Measurements from ENCODE around the gene NOM1.
A peak's percentile ranks its signal among the peaks of the same experiment; 100 is the strongest.

NOM1 gene

DNA sequence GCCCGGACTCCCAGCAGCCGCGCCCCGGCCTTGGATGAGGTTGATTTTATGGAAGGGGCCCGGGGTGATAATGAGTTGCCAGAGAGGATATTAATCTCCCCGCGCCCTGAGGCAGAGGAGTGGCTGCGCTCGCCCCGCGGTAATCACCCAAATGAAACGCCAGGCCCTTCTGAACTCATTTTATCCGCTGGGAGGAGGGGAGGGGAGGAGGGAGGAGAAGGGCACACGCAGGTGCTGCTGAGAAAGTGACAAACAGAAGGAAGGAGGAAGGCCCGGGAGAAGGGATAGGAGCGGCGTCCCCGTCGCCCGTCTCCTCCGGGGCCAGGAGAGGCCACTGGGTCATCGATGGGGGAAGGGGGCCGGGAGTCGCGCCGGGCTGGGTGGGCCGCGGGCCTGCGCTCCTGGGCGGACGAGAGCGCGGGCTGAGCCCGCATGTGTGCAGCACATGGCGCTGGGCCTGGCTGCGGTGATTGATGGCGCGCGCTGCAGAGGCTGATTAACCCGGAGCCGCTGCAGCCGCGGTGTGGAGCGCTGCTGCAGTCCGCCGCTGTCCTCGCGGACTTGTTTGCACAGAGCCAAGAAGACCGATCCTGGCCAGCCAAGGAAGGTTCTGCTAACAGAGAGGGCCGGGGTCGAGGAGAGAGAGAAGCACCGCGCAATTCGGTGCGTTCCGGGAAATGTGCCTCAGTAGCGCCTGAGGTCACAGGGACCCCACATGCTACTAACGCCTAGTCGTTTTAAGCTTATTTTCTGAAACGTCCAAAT, 54.4 kb downstream of the NOM1 start:
- FAIRE-seq (no peak), DNase-seq (ENCODE audit: insufficient read length, low spot score) (no peak)

GRCh38 chr7:157004521-157005455, 55.3 kb downstream of the NOM1 start:
- FAIRE-seq = no peak

DNA sequence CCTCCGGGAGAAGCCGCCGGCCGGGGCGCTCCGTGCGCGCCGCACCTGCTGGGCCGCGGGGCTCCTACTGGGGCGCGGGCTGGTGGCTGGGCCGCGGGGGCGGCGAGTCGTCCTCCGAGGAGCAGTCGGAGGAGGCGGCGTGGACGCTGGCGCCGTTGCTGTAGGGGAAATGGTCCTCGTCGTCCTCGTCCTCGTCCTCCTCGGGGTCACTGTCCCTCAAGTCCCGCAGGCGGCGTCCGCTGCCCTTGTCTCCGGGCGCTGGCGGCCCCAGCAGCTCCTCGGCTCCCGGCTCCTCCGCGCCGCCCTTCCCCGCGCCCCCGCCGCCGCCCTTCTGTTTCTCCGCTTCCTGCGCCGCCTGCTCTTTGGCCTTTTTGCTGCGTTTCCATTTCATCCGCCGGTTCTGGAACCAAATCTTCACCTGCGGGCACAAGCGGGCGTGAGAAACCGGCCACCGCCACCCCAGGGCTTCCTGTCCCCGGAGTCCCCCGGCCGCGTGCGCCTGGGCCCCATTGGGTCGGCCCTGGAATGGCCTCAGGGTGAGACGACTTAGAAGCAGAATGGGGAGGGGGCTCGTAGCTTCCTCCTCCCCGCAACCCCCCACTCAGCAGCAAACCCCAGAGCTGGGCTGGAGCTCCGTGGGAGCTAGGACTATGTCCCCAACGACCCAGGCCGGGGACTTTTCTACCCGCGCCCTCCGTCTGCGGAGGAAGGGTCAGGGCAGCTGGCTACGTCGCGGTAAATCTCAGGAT, 56.1 kb downstream of the NOM1 start:
- no peak for FAIRE-seq
- DNase-seq (ENCODE audit: insufficient read length, low spot score) = no peak

More at GRCh38 chr7:157004521-157005455, 55.3 kb downstream of the NOM1 start:
- no peak for DNase-seq (ENCODE audit: insufficient read length, low spot score)

DNA sequence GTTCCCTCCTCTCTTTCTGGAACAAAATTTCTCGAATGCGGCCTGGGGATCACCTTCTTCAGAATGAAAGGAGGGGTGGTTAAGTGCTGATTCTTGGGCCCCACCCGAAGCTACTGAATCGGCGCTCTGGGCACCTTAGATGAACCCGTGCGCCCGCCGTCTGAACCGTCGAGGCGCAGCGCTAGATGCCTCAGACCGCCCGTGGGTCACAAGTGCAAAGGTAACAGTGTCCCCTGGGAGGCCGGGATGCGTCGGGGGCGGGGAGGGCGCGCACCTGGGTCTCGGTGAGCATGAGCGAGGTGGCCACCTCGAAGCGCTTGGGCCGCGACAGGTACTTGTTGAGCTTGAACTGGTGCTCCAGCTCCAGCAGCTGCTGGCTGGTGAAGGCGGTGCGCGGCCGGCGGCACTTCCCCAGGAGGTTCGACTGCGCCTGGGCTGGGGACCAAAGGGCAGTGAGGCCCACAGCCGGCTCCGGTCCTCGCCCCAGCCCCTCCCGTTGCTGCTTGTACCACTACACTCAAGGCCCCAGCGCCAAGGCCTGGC, 56.8 kb downstream of the NOM1 start:
- DNase-seq (ENCODE audit: insufficient read length, low spot score) (no peak), FAIRE-seq (no peak)

DNA sequence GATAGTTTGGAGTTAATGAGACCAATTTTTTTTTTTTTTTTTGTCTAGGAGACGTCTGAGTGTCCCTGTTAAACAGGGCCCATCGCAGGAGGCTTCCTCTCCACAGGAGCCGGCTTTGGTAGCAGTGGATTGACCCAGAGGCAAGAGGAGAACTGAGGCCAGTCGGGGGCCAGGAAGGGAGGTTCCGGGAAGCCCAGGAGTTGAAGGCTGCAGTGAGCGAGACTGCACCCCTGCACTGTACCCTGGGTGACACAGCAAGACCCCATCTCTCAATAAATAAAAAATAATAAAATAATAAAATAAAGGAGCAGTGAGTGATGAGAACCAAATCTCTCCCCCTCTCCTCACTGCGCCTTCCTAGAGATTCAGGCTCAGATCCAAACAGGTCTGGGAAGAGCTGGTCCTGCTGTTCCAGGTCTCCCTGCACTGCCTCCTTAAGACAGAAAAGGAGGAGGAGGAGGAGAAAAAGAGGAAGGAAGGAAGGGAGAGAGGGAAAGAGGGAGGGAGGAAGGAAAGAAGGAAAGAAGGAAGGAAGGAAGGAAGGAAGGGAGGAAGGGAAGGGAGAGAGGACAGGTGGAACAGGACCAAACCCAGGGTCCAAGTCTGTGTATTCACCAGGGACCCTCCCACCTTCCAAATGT, 57.4 kb downstream of the NOM1 start:
- DNase-seq (ENCODE audit: insufficient read length, low spot score) (no peak), FAIRE-seq (no peak)

DNA sequence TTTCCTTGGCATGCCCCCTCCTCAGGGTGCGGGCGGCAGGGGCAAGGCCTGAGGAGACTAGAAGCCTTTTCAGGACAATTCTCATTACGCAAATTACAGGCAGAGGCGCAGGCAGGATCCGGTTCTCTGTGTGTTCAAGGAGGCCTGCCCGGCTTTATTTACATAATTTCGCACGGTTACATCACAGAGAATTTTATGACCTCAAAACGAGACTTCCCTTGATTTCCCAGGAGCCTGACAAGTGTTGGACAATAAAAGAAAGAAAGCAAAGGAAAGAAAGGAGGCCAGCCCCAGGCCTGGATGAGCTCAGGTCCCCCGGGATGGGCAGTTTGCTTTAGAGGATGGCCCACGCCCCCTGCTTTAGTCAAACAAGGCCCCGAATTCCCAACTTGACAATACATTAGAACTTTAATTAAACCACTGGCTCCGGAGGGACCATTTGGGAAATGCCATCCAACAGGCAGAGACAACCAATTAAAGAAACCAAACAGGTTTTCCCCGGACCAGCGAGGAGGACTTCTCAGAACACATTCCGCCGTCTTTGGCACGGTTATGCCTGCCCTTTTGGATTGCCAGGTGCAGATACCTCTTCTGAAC, 58.1 kb downstream of the NOM1 start:
- FAIRE-seq (no peak), DNase-seq (ENCODE audit: insufficient read length, low spot score) (no peak)

DNA sequence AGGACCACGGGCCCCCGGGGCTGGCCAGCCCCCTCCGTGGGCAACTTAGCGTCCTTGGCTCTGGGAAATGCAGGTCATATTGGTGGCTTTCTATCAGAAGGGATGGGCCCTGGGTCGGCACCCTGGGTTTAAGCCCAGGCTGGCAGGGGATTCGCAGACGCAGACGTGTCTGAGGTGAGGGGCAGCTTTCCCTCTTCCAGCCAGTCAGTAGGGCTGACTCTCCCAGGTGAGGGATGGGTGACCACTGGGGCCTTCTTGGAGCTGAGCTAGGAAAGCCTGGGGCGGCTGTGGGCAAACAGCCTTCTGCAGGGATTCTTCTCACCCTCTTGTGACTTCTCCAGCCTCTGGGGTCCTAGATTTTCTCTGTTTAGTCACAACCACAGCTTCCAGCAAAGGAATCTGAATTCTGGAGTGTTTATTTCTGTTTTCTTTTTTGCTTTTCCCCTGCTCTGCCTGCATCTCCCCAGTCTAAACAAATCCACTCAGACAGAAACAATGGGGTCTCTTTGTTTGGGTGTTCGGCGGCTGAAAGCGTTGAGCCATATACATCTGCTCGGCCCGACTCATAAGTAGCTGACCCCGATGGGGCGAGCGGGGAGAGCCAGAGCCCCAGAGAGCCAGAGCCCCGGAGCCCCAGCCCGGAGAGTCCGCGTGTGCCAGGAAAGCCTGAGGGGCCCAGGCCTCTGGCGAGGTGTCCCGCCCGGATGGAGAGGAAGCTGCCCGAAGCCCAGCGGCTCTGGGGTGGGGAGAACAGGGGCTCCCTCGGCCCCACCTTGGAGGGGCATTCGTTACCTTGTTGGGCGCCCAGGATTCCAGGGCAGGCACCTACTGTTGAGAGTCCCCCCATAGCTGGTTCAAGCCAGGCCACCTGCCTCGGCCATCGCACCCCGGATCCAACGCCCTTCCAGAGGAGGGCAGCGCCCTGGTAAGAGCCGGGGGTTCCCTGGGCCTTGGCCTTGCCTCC, 59.0 kb downstream of the NOM1 start:
- no peak for DNase-seq (ENCODE audit: insufficient read length, low spot score)
- FAIRE-seq = no peak

- no peak for DNase-seq (ENCODE audit: insufficient read length, low spot score)
These were observed 59.8 kb downstream of the NOM1 start for GRCh38 chr7:157009170-157009777.

GRCh38 chr7:157009778-157010587, 60.5 kb downstream of the NOM1 start:
- no peak for FAIRE-seq
- DNase-seq (ENCODE audit: insufficient read length, low spot score) = no peak

More at GRCh38 chr7:157009170-157009777, 59.8 kb downstream of the NOM1 start:
- no peak for FAIRE-seq

DNA sequence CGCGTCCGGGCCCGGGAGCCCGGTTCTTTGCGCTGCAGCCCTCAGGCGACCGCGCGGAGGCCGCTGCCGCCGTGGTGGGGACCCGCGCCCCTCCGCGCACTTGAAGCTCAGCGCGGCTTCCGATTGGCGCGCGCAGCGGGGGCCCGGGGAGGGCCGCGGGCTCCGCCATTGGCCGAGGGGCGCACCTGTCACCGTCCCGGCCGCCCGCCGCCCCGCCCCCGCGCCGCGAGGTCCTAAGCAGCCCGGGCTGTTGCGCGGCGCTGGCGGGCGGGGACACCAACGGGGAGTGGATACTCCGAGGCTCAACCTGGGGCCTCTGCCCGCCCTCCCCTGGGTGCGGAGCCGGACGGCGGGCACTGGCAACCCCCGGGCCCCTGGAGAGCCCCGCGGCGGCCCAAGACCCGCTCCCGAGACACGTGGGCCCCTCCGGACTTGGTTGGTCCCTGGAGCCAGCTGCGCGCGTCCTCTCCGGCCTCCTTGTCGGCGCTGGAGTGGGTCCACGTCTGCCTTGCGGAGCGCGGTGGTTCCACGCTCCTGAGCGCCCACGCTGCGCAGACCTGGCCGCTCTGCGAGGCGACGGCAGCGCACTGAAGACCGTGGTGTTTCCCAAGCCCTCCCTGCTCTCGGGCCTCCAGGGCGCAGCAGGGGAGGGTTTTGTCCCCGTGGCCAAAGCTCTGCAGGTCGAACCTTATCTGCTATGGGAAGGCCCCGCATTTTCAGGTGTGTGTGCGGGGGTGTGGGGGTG, 61.2 kb downstream of the NOM1 start, which contains the start of gene MNX1:
Gene MNX1, minus strand, starts transcription at position 76 of the 745 bp plus-strand sequence. CDS start 313 bp downstream, outside the sequence.
- FAIRE-seq (no peak), DNase-seq (ENCODE audit: insufficient read length, low spot score) (peak; percentile 75)

DNA sequence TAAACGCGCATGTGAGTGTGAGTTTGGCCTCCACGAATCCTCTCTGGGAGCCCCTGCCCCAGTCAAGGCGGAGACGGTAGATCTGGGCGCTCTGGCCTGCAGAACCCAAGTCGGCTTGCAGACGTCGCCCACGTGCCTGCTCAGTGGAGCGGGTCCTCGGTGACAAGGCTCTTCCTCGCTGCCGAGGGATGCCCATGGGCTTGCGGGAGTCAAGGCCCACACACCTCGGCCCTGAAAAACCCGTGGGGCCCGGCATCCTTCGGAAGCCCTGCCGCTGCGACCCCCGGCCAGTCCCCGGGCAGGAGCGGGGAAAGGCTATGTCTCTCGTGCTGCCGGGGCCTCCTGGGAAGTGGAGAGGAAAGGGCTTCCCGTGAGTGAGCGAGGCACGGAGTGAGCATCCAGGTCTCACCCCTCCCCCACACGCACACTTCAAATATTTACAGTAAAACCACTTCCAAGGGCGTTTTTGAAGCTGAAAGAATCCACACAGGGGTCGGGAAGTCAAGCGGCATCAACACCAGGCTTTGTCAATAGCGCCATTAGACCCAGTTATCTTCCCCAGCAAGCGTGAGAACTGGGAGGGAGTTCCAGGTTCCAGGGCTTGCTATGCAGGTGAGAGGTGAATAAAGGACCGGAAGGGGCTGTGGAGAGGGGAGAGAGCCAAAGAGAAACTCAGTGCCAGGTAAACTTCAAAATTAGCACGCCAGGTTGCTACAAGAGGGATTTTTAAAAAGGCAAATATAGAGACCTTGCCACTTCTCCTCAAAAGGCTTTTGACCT, 62.0 kb downstream of the NOM1 start:
- no peak for FAIRE-seq

GRCh38 chr7:157012113-157012547, 62.6 kb downstream of the NOM1 start:
- FAIRE-seq (no peak), DNase-seq (ENCODE audit: insufficient read length, low spot score) (no peak)

More for the DNA sequence above, 62.0 kb downstream of the NOM1 start:
- no peak for DNase-seq (ENCODE audit: insufficient read length, low spot score)

DNA sequence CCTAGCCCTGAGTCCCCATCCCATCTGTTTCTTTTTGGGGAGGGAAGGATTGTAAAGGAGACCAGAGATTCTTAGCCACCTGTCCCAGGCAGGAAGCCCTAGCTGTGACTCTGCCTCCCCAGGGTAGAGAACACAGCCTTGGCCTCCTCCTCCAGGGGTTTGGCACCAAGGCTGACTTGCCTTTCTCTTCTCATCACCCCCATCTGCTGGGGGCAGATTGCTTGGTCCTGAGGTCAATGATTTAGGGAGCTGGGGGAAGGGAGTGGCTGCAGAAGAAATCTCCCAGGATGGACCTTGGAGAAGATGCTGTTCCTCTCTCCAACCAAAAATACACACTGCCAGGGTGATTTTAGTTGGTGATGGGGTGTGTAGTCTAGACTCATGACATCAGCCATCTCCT, 63.6 kb downstream of the NOM1 start:
- DNase-seq (ENCODE audit: insufficient read length, low spot score) (no peak), FAIRE-seq (no peak)

- DNase-seq (ENCODE audit: insufficient read length, low spot score) (no peak), FAIRE-seq (no peak)
These were observed 64.4 kb downstream of the NOM1 start for GRCh38 chr7:157013602-157014549.

Data from HTR-8/SVneo (cell line).